ENCODE data around the gene FBXO33. TPM values are rescaled to one million over a fixed set of nuclear protein-coding genes. Genes with fewer than 3 reads are reported as not detected.

Gene FBXO33
- total and polyA plus RNA-seq, 2 of the 8 experiments (the other 6 are each of a cell fraction or from before 2014, with no cell fraction given): 4.7 to 11.5 TPM

GRCh38 chr14:39423793-39424192, 8.4 kb downstream of the FBXO33 start (continued):
- TF ChIP-seq ZNF274 (IDR thresholded peaks at IDR 0.05; ENCODE audit: borderline replicate concordance, extremely low read depth, low read length): no peak
- TF ChIP-seq ASH2L (IDR thresholded peaks at IDR 0.05; ENCODE audit: low read length): no peak
- TF ChIP-seq KDM1A (IDR thresholded peaks at IDR 0.05; ENCODE audit: borderline replicate concordance, low read length): no peak
- no peak for TF ChIP-seq USF2 (IDR thresholded peaks at IDR 0.05; ENCODE audit: low read length)
- TF ChIP-seq TCF12 (IDR thresholded peaks at IDR 0.05; ENCODE audit: low read depth, low read length): no peak

Measured in H1 (cell line).